ENCODE results near the gene WDPCP.
"Not testable (repeated sequence)": the region's sequence is repeated elsewhere in the genome, so short reads cannot be mapped to it uniquely, and the experiment has no call there.

- not testable (repeated sequence) for TF ChIP-seq CTCF (IDR thresholded peaks at IDR 0.05); EZH2 (IDR thresholded peaks at IDR 0.05; ENCODE audit: borderline replicate concordance, insufficient read depth, low read depth, low read length, poor library complexity, severe bottlenecking)
These were observed 15.3 kb downstream of the WDPCP start for GRCh38 chr2:63573026-63573425.

Measured in B cell (primary cell).